Fibroblast of upper back skin (primary cell): ENCODE data around the gene POU2F3.

Experiments used
- DNase-seq: peaks from one replicate; pipeline ENCODE4 v3.0.0-alpha.2; 2013

POU2F3 gene

GRCh38 chr11:120342678-120343077 lies 102.7 kb downstream of the POU2F3 start:
- DNase-seq: no peak

DNA sequence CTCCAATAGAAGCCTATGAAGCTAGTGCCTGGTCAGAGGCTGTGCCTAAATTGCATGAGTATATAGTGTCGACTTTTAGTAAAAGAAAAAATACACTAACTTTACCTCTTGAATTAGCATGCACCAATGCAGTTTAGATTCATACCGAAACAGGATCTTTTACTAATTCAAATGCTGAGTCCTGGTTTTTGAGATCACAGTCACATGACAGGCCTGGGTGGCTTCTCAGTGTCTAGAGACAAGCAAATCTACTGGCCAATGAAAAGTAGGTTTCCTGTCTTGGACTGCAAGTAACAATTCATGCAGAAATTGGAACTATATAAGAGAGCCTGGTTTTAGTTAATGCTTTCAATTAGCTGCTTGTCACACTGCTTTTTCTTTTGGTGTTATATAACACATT lies 103.5 kb downstream of the POU2F3 start:
- no peak for DNase-seq

GRCh38 chr11:120344302-120345004 lies 104.5 kb downstream of the POU2F3 start:
- peak; percentile 66 for DNase-seq

DNA sequence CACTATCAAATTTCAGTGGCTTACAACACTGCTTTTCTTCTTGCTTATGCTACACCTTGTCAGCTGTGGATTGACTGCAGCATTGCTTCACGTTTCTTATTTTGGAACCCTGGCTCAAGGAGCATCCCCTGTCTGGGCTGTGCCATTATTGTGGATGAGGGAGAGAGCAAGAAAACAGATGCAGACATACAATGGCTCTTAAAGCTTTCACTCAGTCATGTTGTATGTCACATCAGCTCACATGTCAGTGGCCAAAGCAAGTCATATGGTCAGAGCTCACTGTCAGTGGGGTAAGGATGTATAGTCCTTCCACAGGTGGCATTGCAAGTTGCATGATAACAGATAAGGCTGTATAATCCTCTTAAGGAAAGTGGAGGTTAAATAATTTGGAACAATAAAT lies 106.3 kb downstream of the POU2F3 start:
- no peak for DNase-seq

DNA sequence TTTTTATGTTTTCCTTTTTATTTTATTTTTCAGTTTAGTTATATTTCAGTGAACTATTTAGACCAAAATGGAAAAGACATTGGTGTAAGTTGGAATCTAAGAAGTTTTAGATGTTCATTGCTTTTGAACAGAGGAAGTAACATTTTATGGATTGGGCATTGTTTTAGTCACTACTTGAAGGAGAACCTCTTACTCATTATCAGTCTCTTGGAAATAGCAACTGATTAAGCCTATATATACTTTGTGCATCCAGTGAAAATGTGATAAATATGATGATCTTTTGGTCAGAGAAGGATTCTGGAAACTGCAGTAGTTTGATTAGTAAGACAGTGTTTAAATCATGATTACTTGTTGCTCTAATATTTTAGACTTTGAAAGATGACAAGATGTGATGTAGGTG lies 110.7 kb downstream of the POU2F3 start:
- no peak for DNase-seq

- DNase-seq: no peak
Measured at GRCh38 chr11:120352405-120352804, 112.5 kb downstream of the POU2F3 start.

GRCh38 chr11:120354068-120354467 lies 114.1 kb downstream of the POU2F3 start:
- no peak for DNase-seq

DNA sequence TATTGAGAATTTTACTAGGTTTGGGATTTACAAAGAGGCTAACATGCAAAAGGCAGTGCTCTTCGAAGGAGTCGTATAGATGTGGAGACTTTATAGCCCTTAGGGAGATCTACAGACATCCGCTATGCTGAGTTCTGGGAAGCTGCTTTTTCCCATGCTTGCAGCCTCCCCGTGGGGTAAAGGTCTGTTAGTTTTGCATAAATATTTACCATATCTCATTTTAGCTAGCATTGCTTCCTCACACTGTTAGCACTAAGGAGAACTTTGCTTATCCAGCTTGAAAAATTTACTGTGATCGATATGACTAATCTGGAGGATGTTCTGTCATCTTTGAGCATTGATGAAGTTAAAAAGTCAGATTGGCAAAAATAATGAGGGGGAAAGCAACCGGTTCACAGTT lies 114.8 kb downstream of the POU2F3 start:
- no peak for DNase-seq

- no peak for DNase-seq
Measured at GRCh38 chr11:120357620-120358019, 117.7 kb downstream of the POU2F3 start.

DNA sequence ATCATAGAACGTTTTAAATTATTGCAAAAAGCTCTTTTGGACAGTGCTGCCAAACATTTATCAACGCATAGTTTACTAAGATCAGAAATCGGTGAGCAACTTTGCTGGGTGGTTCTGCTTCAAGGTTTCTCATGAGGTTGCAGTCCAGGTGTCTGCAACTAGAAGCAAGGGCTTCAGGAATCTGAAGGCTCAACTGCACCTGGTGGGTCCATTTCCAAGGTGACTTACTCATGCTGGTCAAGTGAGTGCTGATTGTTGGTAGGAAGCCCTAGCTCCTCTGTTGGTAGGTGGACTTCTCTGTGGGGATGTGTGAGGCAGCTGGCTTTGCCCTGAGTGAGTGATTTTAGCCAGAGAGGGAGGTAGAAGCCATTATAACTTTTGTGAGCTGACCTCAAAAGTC lies 118.8 kb downstream of the POU2F3 start:
- DNase-seq: no peak

DNA sequence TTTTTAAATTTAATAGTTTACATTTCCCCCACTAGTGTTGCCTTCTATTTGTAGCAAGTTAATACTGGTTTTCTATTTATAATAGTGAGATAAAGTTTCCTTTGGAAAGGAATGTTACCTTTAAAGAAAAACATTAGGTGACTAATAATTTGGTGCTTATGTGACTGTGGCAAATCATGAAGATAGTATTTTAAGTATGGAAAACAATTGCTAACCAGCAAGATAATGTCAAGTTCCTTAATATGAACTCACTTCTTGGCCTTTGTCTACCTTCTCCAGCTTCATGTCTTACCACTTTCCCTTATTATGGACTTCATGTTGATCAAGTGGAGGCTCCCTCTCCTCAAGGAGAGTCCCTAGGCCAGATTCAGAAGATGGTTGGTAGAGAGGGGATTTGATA lies 123.5 kb downstream of the POU2F3 start:
- no peak for DNase-seq

DNA sequence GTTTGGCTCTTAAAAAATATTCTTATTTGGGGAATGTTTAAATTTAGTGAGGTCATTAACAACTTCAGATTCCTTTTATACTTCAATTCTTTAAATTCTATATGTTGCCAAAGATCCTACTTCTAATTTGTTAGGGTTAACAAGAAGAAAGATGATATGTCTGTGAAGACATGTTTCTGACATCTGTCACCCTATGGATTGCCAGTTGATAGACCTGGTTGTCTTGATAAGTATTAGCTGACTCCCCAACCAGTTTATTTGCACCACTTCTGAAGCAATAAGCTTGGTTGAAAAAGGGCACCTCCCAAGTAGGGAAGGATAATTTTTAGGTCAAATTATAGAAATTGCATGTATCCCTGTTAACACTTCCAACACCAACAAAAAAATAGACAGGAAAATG lies 125.6 kb downstream of the POU2F3 start:
- no peak for DNase-seq
